B cell (primary cell): ENCODE data around the gene RPAP3. TPM values are rescaled to one million over a fixed set of nuclear protein-coding genes. Genes with fewer than 3 reads are reported as not detected.

Source experiments
- ATAC-seq: fragments of 200-7000 bp; cut with Tn5 transposase; one replicate; pipeline ENCODE4 v1.10.0; 2021; ENCODE audit warnings: low read depth, mild to moderate bottlenecking, moderate number of reproducible peaks, moderate library complexity
- CTCF ChIA-PET: fragments of 350-600 bp; sonication (Branson Sonifier 250); formaldehyde crosslinking; loops from one replicate; lab custom pipeline; 2021; ENCODE audit warnings: antibody characterized with exemption, inconsistent platforms; lab: Charles Lee
- POLR2A ChIA-PET: fragments of 350-600 bp; sonication (Branson Sonifier 250); formaldehyde crosslinking; loops from one replicate; lab custom pipeline; 2021; ENCODE audit warnings: antibody characterized with exemption; lab: Charles Lee
- DNase-seq: peaks from one replicate; pipeline ENCODE4 v3.0.0; 2013
- H2AFZ ChIP-seq: 2 replicates; pipeline ENCODE4 v1.6.1; 2012; ENCODE audit warnings: mild to moderate bottlenecking, low read depth, low read length; ENCODE audit not compliant: insufficient read depth, poor library complexity, severe bottlenecking
- H3K27ac ChIP-seq, 2 donors: 1 replicate in 1 of 2; 2 replicates in 1 of 2; pipeline ENCODE4 v1.5.1; 2012 to 2013; ENCODE audit warnings: low read length in 2 of 2, mild to moderate bottlenecking in 2 of 2, moderate library complexity in 1 of 2
- H3K27me3 ChIP-seq, 4 experiments: fragments of 200-600 bp in 1 of 4; sonication (generic) in 1 of 4; replicated peaks in 1 of 4; 1 replicate in 2 of 4; 2 replicates in 2 of 4; pipeline versions ENCODE4 v1.6.1 to v1.7.0; 2013 to 2016; ENCODE audit warnings: low read length in 3 of 4, mild to moderate bottlenecking in 2 of 4, mixed read lengths in 1 of 4, moderate library complexity in 1 of 4; ENCODE audit not compliant: insufficient read depth in 4 of 4, control insufficient read depth in 3 of 4; ENCODE audit errors: control extremely low read depth in 1 of 4
- H3K36me3 ChIP-seq, 2 experiments: replicated peaks in 1 of 2; 1 replicate in 1 of 2; 2 replicates in 1 of 2; pipeline versions ENCODE4 v1.6.1 to v1.7.1; 2013; ENCODE audit warnings: low read length in 1 of 2; ENCODE audit not compliant: insufficient read depth in 2 of 2, control insufficient read depth in 1 of 2; ENCODE audit errors: control extremely low read depth in 1 of 2, extremely low read depth in 1 of 2
- H3K4me1 ChIP-seq, 2 donors: fragments of 200-600 bp in 1 of 2; sonication (generic) in 1 of 2; 1 replicate in 1 of 2; 2 replicates in 1 of 2; pipeline versions ENCODE4 v1.5.1 to v1.6.1; 2013 to 2017; ENCODE audit warnings: low read length in 2 of 2; ENCODE audit not compliant: control insufficient read depth in 2 of 2, insufficient read depth in 2 of 2
- H3K4me2 ChIP-seq: replicated peaks from 2 replicates; pipeline ENCODE3; 2012; ENCODE audit warnings: mild to moderate bottlenecking, low read depth, low read length; ENCODE audit not compliant: poor library complexity, severe bottlenecking
- H3K4me3 ChIP-seq, 5 experiments: fragments of 200-600 bp in 1 of 5; sonication (generic) in 1 of 5; 1 replicate in 3 of 5; 2 replicates in 2 of 5; pipeline versions ENCODE4 v1.5.1 to v1.7.0; 2011 to 2016; ENCODE audit warnings: low read length in 4 of 5, mild to moderate bottlenecking in 4 of 5, low read depth in 2 of 5, control low read depth in 1 of 5, moderate library complexity in 1 of 5; ENCODE audit not compliant: insufficient read depth in 1 of 5; ENCODE audit errors: control extremely low read depth in 1 of 5, extremely low read depth in 1 of 5
- H3K79me2 ChIP-seq: fragments of 200-600 bp; sonication (generic); one replicate; pipeline ENCODE4 v1.6.0; 2016; ENCODE audit warnings: low read length; ENCODE audit not compliant: control insufficient read depth, insufficient read depth
- H3K9ac ChIP-seq: fragments of 200-600 bp; sonication (generic); 2 replicates; pipeline ENCODE4 v1.6.1; 2017; ENCODE audit warnings: mild to moderate bottlenecking, low read length, moderate library complexity
- H3K9me3 ChIP-seq, 3 donors: one replicate each; pipeline versions ENCODE4 v1.6.1 to v1.7.1; 2013; ENCODE audit warnings: low read length in 2 of 3; ENCODE audit not compliant: control insufficient read depth in 2 of 3, insufficient read depth in 1 of 3; ENCODE audit errors: control extremely low read depth in 1 of 3
- H4K20me1 ChIP-seq: 2 replicates; pipeline ENCODE4 v1.6.0; 2012; ENCODE audit warnings: mild to moderate bottlenecking, low read length; ENCODE audit not compliant: insufficient read depth, control insufficient read depth, poor library complexity, severe bottlenecking
- H3K27ac Mint-ChIP-seq: one replicate; pipeline ENCODE4 v1.8.0; 2021; ENCODE audit warnings: mixed read lengths
- H3K27me3 Mint-ChIP-seq: one replicate; pipeline ENCODE4 v1.8.0; 2021; ENCODE audit warnings: mixed read lengths
- H3K4me1 Mint-ChIP-seq: one replicate; pipeline ENCODE4 v1.8.0; 2021; ENCODE audit warnings: mixed read lengths
- H3K4me3 Mint-ChIP-seq: one replicate; pipeline ENCODE4 v1.8.0; 2021; ENCODE audit warnings: mixed read lengths
- H3K9me3 Mint-ChIP-seq: one replicate; pipeline ENCODE4 v1.8.0; 2022; ENCODE audit warnings: mixed read lengths; ENCODE audit not compliant: insufficient read depth
- EZH2 ChIP-seq: IDR thresholded peaks from 2 replicates; pipeline ENCODE4 v1.6.1; 2012; ENCODE audit warnings: borderline replicate concordance, low read depth, mild to moderate bottlenecking, moderate library complexity, low read length; ENCODE audit not compliant: insufficient read depth, poor library complexity, severe bottlenecking
- WGBS: methylation state at CpG from one replicate; pipeline ENCODE4 v1.1.5; 2013; ENCODE audit warnings: missing lambda C conversion rate; ENCODE audit not compliant: insufficient coverage; 5-methylcytosine and 5-hydroxymethylcytosine counted together
- intact Hi-C: fragments of 100-400 bp; cut with micrococcal nuclease; formaldehyde crosslinking; loops from one replicate; pipeline ENCODE4 v1.10.0; 2022
- polyA plus RNA-seq: library from polyadenylated mRNA; depleted of rRNA; stranded (reverse); fragments of >200 nt; gene quantifications from 2 replicates; pipeline ENCODE4 v1.2.3, GENCODE V29; 2012
- total RNA-seq, 2 donors: library from RNA; stranded (reverse); fragments of 120-200 nt in 1 of 2; gene quantifications; 1 replicate in 1 of 2; 2 replicates in 1 of 2; pipeline versions ENCODE4 v1.2.3 to v1.2.4, GENCODE V29; 2013 to 2022
- TF ChIP-seq, protein P1 (sequence below): fragments of 200-600 bp; IDR thresholded peaks from one replicate; pipeline ENCODE4 v1.8.0; 2022; ENCODE audit warnings: antibody characterized with exemption, mild to moderate bottlenecking

Gene RPAP3
- total and polyA plus RNA-seq, 2 donors (not counting 1 experiment from before 2014, with no cell fraction given) = 9.1 to 47.2 TPM

DNA sequence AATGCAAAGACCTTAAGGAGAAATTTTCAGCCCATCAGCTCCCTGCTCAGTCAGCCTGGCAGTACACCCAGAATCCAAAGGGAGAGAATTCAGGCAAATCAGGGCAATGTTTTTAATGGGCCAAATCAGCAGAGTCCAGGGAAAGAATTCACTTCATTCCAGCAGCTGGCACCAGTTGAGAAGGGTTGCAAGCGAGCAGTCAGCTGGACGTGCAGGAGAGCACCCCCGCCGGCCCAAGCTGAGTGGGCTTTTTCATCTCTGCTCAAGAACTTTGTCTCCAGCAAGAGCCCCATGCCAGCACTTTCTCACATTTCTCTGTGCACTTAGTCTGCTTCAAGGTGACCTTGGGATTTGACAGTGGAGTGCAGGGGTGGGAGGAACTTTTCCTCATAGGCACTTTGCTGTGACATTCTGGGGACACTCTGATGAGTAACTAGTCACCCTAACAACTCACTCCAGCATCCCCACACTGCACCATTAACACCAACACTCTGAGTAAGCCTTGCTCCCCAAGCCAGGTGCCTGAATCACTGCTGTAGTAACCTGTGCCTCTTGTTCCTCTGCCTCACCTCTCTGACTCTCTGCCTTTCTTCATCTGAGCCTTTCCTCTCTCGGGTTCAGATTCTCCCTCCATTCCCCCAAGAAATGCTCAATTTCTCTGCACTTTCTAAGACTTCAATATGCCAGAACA is 17.3 kb upstream of the RPAP3 start:
- Mint-ChIP-seq H3K4me1 (peaks cover 25% of the 10 kb centered on the region), H3K27me3 (no peaks in the 10 kb centered on the region), H3K4me3 (no peak overlapping the region), H3K9me3 (no peaks in the 10 kb centered on the region), H3K27ac (no peak overlapping the region)
- H3K9me3 ChIP-seq = no peaks in the 10 kb centered on the region
- no peak for DNase-seq
- no peaks in the 10 kb centered on the region for H4K20me1 ChIP-seq
- H3K4me2 ChIP-seq = no peak overlapping the region
- H3K27me3 ChIP-seq = no peaks in the 10 kb centered on the region
- H3K9ac ChIP-seq = no peak overlapping the region
- no peak overlapping the region for H3K27ac ChIP-seq
- intact Hi-C loops = no loop called here
- TF ChIP-seq, protein P1, sequence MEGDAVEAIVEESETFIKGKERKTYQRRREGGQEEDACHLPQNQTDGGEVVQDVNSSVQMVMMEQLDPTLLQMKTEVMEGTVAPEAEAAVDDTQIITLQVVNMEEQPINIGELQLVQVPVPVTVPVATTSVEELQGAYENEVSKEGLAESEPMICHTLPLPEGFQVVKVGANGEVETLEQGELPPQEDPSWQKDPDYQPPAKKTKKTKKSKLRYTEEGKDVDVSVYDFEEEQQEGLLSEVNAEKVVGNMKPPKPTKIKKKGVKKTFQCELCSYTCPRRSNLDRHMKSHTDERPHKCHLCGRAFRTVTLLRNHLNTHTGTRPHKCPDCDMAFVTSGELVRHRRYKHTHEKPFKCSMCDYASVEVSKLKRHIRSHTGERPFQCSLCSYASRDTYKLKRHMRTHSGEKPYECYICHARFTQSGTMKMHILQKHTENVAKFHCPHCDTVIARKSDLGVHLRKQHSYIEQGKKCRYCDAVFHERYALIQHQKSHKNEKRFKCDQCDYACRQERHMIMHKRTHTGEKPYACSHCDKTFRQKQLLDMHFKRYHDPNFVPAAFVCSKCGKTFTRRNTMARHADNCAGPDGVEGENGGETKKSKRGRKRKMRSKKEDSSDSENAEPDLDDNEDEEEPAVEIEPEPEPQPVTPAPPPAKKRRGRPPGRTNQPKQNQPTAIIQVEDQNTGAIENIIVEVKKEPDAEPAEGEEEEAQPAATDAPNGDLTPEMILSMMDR = no peak
- TF ChIP-seq EZH2 = no peak
- peaks cover 9 to 20% of the 10 kb centered on the region in 2 donors for H3K4me1 ChIP-seq
- peaks cover 0 to 7% of the 10 kb centered on the region in 2 experiments for H3K36me3 ChIP-seq
- no peak for ATAC-seq
- H2AFZ ChIP-seq = no peak overlapping the region
- ChIA-PET POLR2A (no interaction called here), CTCF (interaction anchor here (1.1 to 23.9 kb wide), 4 partner anchors 10 to 51 kb away, joined by 3 to 584 read pairs (median 14); partner anchors contain the start of gene SLC48A1)
- WGBS = 98% methylated on average over 5 of the region's 5 CpGs
- H3K79me2 ChIP-seq = no peaks in the 10 kb centered on the region
- no peak overlapping the region for H3K4me3 ChIP-seq

DNA sequence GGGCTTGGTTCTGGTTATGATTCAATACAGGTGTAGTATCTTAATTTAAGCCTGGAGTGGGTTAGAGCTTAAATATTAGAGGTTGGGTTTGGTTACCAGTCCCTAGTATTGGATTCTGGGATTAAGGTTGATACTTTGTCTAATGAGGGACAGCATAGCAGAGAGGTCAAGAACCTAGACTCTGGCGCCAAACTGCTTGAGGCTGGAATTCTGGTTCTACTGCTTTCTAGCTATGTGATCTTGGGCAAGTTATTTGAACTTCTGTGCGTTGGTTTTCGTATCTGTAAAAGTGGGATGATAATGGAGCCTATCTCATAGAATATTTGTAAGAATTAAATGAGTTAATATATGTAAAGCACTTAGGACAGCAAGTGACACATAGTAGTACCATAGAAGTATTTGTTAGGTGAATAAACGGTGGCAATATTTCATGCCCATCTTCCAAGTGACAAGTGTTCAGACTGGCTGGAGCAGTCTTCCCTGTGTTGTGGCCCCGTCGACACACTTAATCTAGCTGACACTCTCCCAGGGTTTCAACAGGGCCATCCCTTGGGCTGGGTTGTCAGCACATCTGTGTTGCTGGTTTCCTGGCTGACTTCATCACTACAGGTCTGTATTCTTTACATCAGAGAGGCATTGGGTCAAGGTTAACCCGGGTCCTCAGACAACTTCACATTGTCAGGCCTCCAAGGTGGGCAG is 16.5 kb upstream of the RPAP3 start:
- DNase-seq (no peak), ATAC-seq (no peak)
- Mint-ChIP-seq H3K4me3 (no peak overlapping the region), H3K27ac (no peak overlapping the region), H3K4me1 (peaks cover 33% of the 10 kb centered on the region), H3K9me3 (no peaks in the 10 kb centered on the region), H3K27me3 (no peaks in the 10 kb centered on the region)
- Histone ChIP-seq H2AFZ (no peak overlapping the region), H3K27ac (no peak overlapping the region), H4K20me1 (no peaks in the 10 kb centered on the region), H3K9me3 (no peaks in the 10 kb centered on the region), H3K27me3 (no peaks in the 10 kb centered on the region), H3K4me2 (no peak overlapping the region), H3K9ac (no peak overlapping the region), H3K4me3 (no peak overlapping the region), H3K36me3 (peaks cover 0 to 7% of the 10 kb centered on the region in 2 experiments), H3K79me2 (no peaks in the 10 kb centered on the region), H3K4me1 (peaks cover 17 to 28% of the 10 kb centered on the region in 2 donors)
- ChIA-PET CTCF (interaction anchor here (1.1 to 23.9 kb wide), 4 partner anchors 9 to 115 kb away, joined by 3 to 584 read pairs (median 16); partner anchors contain the start of gene SLC48A1), POLR2A (no interaction called here)
- TF ChIP-seq, protein P1 = no peak
- no peak for TF ChIP-seq EZH2
- WGBS = 100% methylated on average over 7 of the region's 7 CpGs
- intact Hi-C loops = no loop called here
